ENCODE measurements around the gene CRYZL1.

CRYZL1 gene

DNA sequence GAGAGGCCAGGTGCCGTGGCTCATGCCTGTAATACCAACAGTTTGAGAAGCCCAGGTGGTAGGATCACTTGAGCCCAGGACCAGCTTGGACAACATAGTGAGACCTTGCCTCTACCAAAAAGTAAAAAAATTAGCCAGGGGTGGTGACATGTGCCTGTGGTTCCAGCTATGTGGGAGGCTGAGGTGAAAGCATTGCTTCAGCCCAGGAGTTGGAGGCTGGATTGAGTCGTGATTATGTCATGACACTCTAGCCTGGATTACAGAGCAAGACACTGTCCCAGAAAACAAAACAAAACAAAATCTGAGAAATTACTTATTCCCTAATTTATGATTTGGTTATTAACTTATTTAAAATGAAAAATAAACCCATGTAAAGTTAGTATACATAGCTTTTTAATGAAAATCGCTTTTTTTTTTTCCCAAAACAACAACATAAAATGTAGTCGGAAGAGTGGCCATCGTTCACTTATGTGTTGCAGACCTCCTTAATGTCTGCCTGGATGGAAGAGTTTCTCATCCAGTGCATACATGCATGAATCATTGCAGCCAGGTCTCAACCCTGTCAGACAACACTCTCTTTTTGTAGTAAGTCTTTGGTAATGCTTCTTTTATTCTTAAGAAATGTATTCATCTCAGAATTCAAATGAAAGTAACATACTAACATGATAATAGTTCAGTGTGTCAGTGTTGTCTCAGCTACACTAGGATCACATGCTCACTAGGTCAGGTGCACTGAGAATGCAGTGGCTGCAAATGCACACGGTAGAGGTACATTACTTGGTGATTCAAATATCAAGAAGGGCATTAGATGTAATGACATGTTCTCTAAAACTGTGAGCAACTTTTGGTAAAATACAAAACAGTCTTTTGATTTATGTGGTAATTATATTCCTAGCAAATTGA, 28.8 kb upstream of the CRYZL1 start:
- H3K9me3 Mint-ChIP-seq = no peaks in the 10 kb centered on the region
- no peak overlapping the region for H3K4me3 Mint-ChIP-seq
- no peaks in the 10 kb centered on the region for H3K27me3 Mint-ChIP-seq
- no peaks in the 10 kb centered on the region for H3K36me3 Mint-ChIP-seq (ENCODE audit: low read depth)
- H3K4me1 Mint-ChIP-seq (ENCODE audit: low read depth) = peaks cover 39% of the 10 kb centered on the region
- intact Hi-C loops (cut with micrococcal nuclease) = no loop called here
- no peak overlapping the region for H3K27ac Mint-ChIP-seq

DNA sequence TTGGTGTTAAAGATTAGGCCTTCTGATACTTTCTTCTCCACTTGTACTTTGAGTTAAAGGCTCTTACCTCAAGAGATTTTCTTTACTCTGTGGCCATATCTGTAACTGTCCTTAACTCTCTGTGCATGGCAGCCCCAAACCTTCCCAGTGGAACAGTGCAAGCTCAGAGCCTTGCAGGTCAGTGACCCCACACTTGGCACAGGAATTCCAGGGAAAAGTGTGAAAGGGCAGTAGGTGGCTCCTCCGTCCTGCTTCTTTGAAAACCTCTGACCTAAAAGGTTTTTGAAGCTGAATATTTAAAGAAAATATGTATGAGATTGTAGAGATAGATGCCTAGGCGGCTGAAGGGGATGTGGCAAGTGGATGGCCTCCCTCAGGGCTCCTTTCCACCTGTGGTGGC, 27.1 kb upstream of the CRYZL1 start:
- intact Hi-C loops (cut with micrococcal nuclease) = no loop called here
- Mint-ChIP-seq H3K27me3 (no peaks in the 10 kb centered on the region), H3K4me1 (ENCODE audit: low read depth) (peaks cover 35% of the 10 kb centered on the region), H3K9me3 (no peaks in the 10 kb centered on the region), H3K36me3 (ENCODE audit: low read depth) (no peaks in the 10 kb centered on the region), H3K27ac (peak overlapping the region; percentile 64), H3K4me3 (no peak overlapping the region)

DNA sequence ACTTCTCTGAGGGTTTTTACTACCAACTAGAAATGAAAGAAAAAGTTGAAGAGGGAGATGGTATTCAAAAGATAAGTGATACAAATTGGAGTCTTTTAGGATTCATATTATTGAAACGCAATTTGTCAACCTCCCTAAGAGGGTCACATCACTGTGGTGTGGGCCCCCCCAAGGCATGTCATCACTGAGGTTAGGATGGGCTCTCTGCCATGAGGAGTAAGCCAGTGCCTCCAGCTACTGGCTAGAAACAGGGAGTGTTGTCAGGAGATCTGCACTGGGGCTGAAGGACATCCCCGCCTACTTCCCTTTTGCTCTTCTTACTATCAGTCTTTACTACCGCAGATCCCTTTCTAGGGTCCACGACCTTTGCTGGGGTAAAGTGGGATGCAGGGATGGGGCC, 26.6 kb upstream of the CRYZL1 start:
- Mint-ChIP-seq H3K4me1 (ENCODE audit: low read depth) (peaks cover 33% of the 10 kb centered on the region), H3K4me3 (no peak overlapping the region), H3K27me3 (no peaks in the 10 kb centered on the region), H3K9me3 (no peaks in the 10 kb centered on the region), H3K27ac (peak overlapping the region; percentile 64), H3K36me3 (ENCODE audit: low read depth) (no peaks in the 10 kb centered on the region)
- intact Hi-C loops (cut with micrococcal nuclease) = no loop called here

DNA sequence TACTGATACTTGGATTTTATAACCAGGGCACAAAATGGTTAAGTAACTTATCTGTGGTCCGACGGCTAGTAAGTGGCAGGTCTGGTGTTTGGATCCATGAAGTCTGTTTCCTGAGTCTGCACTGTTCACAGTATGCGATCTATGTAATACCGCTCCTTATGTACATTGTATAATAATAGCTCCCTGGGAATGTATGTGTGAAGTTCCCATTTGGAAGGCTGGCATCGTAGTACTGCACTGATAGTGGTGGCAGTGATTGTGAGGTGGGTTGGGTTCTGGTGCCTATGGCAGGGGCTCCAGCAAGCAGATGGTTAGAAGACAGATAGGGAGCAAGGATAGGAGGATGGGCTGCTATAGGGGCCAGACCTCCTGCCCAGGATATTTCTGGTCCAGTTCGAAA, 26.1 kb upstream of the CRYZL1 start:
- Mint-ChIP-seq H3K27ac (peak overlapping the region; percentile 64), H3K4me3 (no peak overlapping the region), H3K4me1 (ENCODE audit: low read depth) (peaks cover 27% of the 10 kb centered on the region), H3K9me3 (no peaks in the 10 kb centered on the region), H3K27me3 (no peaks in the 10 kb centered on the region), H3K36me3 (ENCODE audit: low read depth) (no peaks in the 10 kb centered on the region)
- intact Hi-C loops (cut with micrococcal nuclease) = no loop called here

DNA sequence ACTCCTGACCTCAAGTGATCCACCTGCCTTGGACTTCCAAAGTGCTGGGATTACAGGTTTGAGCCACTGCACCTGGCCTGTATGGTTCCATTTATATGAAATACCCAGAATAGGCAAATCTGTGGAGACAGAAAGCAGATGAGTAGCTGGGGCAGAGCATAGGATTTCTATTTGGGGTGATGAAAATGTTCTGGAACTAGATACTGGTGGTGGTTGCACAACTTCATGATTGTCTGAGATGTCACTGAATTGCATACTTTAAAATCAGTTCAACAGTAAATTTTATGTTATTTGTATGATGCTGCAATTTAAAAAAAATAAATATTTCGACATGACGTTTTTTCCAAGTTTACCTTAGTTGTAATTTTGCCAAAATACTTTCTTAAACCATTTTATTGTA, 24.6 kb upstream of the CRYZL1 start:
- peaks cover 31% of the 10 kb centered on the region for H3K4me1 Mint-ChIP-seq (ENCODE audit: low read depth)
- H3K4me3 Mint-ChIP-seq = no peak overlapping the region
- no peak overlapping the region for H3K27ac Mint-ChIP-seq
- H3K27me3 Mint-ChIP-seq = no peaks in the 10 kb centered on the region
- no peaks in the 10 kb centered on the region for H3K36me3 Mint-ChIP-seq (ENCODE audit: low read depth)
- peaks cover 5% of the 10 kb centered on the region for H3K9me3 Mint-ChIP-seq
- intact Hi-C loops (cut with micrococcal nuclease) = no loop called here

DNA sequence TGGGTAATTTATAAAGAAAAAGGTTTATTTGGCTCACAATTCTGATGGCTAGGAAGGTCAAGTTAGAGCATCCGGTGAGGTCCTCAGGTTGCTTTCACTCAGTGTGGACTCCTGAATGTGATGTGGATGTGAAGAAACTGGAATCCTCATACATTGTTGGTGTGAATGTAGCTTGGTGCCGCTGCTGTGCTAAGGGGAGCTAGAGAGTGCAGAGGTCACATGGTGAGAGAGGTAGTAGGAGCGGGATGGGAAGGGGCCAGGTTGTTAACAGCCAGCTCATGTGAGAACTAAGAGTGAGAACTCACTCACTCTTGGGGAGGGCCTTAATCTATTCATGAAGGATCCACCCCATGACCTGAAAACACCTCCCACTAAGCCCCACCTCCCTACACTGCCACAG, 22.6 kb upstream of the CRYZL1 start:
- Mint-ChIP-seq H3K36me3 (ENCODE audit: low read depth) (no peaks in the 10 kb centered on the region), H3K27me3 (no peaks in the 10 kb centered on the region), H3K4me1 (ENCODE audit: low read depth) (peaks cover 32% of the 10 kb centered on the region), H3K27ac (no peak overlapping the region), H3K9me3 (peaks cover 9% of the 10 kb centered on the region), H3K4me3 (no peak overlapping the region)
- intact Hi-C loops (cut with micrococcal nuclease) = no loop called here

DNA sequence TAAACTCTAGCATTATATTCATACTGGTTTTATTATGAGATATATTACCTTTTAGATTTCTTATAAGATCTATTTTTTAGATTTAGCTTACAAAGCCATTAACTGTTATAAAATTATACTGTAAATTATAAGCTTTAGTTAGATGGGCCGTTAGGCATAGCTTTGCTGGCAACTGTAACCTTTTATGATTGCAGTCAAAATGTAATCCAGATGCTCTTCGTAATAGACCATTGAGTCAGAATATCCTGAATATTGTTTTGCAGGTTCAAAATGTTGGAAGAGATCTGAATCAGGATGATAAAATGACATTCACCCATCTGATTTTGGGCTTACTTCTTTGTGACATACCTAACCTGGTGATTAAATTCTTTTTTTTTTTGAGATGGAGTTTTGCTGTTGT, 21.7 kb upstream of the CRYZL1 start:
- Mint-ChIP-seq H3K27ac (no peak overlapping the region), H3K4me1 (ENCODE audit: low read depth) (peaks cover 33% of the 10 kb centered on the region), H3K27me3 (no peaks in the 10 kb centered on the region), H3K36me3 (ENCODE audit: low read depth) (no peaks in the 10 kb centered on the region), H3K9me3 (peaks cover 9% of the 10 kb centered on the region), H3K4me3 (no peak overlapping the region)
- intact Hi-C loops (cut with micrococcal nuclease) = no loop called here

DNA sequence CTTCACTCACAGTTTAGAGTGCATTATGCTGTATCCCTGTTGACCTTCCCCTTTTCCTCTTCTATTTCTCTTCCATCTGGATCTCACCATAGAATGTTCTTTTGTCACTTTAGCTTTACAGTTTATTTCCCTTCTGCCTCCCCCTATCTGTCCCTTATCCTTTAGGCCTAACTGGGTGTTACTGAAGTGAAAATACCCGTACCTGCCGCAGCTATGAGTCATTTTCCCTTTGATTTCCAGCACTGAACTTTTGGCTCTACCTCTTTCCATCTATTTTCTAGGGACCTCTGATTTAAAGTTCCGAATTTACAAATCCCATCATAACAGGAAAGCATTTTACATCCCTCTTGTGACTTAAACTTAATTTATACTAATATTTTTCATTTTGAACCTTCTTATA, 20.5 kb upstream of the CRYZL1 start:
- Mint-ChIP-seq H3K27me3 (no peaks in the 10 kb centered on the region), H3K4me3 (no peak overlapping the region), H3K27ac (no peak overlapping the region), H3K36me3 (ENCODE audit: low read depth) (no peaks in the 10 kb centered on the region), H3K4me1 (ENCODE audit: low read depth) (peaks cover 31% of the 10 kb centered on the region), H3K9me3 (peaks cover 9% of the 10 kb centered on the region)
- intact Hi-C loops (cut with micrococcal nuclease) = no loop called here

DNA sequence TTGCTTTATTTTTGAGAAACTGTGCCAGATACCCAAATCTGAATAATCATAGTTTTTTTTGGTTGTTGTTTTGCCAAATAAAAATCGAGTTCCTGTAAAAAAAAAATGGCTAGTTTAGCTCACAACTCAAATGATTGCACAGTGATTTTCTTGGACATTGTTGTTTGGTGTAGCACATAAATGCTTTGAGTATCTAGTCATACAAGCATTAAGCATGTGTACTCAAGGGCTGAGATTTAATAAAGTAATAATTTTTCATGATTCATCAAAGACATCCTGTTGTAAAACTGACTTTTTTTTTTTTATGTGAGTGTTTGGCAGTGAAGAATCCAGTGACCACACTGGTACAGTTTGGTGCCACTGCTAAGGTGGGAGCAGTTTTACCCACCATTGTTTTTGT, 19.6 kb upstream of the CRYZL1 start:
- Mint-ChIP-seq H3K27me3 (no peaks in the 10 kb centered on the region), H3K4me3 (no peak overlapping the region), H3K27ac (no peak overlapping the region), H3K4me1 (ENCODE audit: low read depth) (peaks cover 37% of the 10 kb centered on the region), H3K36me3 (ENCODE audit: low read depth) (no peaks in the 10 kb centered on the region), H3K9me3 (peaks cover 9% of the 10 kb centered on the region)
- intact Hi-C loops (cut with micrococcal nuclease) = no loop called here

DNA sequence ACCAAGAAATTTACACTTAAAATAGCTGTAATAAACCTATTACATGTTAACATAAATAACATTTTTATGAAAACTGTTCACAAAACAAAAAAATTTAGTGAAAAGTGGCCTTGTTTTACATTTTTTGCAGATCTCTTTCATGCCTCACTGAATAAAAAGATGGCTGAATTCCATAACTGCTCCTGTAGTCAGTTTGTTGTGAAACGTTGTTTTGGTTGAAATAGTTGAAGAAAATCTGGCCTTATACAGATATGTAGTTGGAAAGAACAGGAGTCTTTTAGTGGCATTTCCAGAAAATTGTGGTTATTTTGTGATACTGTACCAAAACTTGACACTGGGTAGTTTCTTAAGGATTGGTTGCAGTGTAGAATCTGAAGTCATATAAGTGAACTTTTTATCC, 18.9 kb upstream of the CRYZL1 start:
- no peaks in the 10 kb centered on the region for H3K36me3 Mint-ChIP-seq (ENCODE audit: low read depth)
- intact Hi-C loops (cut with micrococcal nuclease) = no loop called here
- H3K27me3 Mint-ChIP-seq = no peaks in the 10 kb centered on the region
- peaks cover 44% of the 10 kb centered on the region for H3K4me1 Mint-ChIP-seq (ENCODE audit: low read depth)
- peak overlapping the region; percentile 4 for H3K27ac Mint-ChIP-seq
- peaks cover 9% of the 10 kb centered on the region for H3K9me3 Mint-ChIP-seq
- H3K4me3 Mint-ChIP-seq = no peak overlapping the region

DNA sequence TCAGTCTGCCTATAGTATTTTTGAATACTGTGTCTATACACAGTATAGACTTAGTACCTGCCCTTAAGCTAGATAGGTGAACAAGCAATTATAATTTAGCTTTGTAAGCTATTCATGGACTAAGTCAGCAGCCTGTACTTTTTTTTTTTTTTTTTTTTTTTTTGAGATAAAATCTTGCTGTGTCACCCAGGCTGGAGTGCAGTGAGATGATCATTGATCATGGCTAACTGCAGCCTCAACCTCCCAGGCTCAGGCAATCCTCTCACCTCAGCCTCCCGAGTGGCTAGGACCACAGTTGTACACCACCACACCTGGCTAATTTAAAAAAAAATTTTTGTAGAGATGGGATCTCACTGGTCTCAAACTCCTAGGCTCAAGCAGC, 18.0 kb upstream of the CRYZL1 start:
- no peak overlapping the region for H3K4me3 Mint-ChIP-seq
- peaks cover 53% of the 10 kb centered on the region for H3K4me1 Mint-ChIP-seq (ENCODE audit: low read depth)
- intact Hi-C loops (cut with micrococcal nuclease) = no loop called here
- H3K27ac Mint-ChIP-seq = peak overlapping the region; percentile 4
- no peaks in the 10 kb centered on the region for H3K27me3 Mint-ChIP-seq
- H3K9me3 Mint-ChIP-seq = peaks cover 9% of the 10 kb centered on the region
- peaks cover under 1% of the 10 kb centered on the region for H3K36me3 Mint-ChIP-seq (ENCODE audit: low read depth)

DNA sequence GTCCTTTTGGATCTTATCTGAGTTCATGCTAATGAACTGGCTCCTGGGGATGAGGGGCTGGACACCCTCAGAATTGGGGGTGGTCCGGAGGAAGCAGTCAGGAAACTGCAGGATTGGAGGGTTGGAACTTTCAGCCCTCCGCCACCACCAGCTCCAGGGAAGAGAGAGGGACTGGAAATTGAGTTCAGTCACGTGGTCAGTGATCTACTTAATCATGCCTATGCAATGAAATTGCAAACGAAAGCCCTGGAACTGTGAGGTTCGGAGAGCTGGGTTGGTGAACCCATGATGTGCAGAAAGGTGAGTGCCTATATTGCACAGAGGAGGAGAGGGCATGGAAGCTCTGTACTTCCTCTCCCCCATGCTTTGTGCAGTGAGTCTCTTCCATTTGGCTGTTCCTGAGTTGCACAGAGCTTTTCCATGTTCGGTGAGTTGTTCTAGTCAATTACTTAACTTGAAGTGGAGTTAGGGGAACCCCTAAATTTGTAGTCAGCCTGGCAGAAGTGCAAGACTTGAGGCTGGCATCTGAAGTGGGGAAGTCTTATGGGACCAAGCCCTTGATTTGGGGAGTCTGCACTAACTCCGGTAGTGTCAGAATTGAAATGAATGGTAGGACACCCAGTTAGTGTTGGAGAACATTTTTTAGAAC, 17.5 kb upstream of the CRYZL1 start:
- intact Hi-C loops (cut with micrococcal nuclease) = no loop called here
- Mint-ChIP-seq H3K36me3 (ENCODE audit: low read depth) (peaks cover 6% of the 10 kb centered on the region), H3K4me1 (ENCODE audit: low read depth) (peaks cover 58% of the 10 kb centered on the region), H3K27ac (peak overlapping the region; percentile 4), H3K4me3 (no peak overlapping the region), H3K27me3 (no peaks in the 10 kb centered on the region), H3K9me3 (peaks cover 9% of the 10 kb centered on the region)

DNA sequence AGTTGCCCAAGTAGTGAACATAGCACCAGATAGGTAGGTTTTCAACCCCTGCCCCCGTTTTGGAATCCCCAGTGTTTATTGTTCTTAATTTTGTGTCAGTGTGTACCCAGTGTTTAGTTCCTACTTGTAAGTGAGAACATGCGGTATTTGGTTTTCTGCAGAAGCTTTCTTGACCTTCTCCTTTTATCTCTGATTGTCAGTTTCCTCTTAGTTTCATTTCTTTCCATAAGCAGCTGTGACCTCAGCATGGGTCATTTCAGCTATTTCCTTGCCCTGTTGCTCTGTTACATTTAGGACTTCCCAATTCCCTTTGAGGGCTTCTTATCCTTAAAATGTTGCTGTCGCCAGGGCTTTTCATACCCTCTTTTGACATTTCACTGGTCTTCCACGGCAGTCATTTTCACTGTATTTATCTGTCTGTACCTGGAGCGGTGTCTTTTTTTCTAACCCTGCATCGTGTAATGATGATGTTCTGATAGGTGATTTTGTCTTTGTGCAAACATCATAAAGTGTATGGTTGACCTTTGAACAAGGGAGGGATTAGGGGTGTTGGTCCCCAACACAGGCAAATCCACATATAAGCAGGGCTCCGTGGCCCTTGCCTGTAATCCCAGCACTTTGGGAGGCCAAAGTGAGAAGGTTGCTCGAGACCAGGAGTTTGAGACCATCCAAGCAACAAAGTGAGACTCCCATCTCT, 15.7 kb upstream of the CRYZL1 start:
- Mint-ChIP-seq H3K4me1 (ENCODE audit: low read depth) (peaks cover 63% of the 10 kb centered on the region), H3K27me3 (no peaks in the 10 kb centered on the region), H3K4me3 (peak overlapping the region; percentile 54), H3K27ac (peak overlapping the region; percentile 84), H3K9me3 (peaks cover 9% of the 10 kb centered on the region), H3K36me3 (ENCODE audit: low read depth) (peaks cover 11% of the 10 kb centered on the region)
- intact Hi-C loops (cut with micrococcal nuclease) = loop anchor here (2.0 kb wide), 1 partner anchor 14 kb away; the partner anchor contains the start of gene ITSN1

DNA sequence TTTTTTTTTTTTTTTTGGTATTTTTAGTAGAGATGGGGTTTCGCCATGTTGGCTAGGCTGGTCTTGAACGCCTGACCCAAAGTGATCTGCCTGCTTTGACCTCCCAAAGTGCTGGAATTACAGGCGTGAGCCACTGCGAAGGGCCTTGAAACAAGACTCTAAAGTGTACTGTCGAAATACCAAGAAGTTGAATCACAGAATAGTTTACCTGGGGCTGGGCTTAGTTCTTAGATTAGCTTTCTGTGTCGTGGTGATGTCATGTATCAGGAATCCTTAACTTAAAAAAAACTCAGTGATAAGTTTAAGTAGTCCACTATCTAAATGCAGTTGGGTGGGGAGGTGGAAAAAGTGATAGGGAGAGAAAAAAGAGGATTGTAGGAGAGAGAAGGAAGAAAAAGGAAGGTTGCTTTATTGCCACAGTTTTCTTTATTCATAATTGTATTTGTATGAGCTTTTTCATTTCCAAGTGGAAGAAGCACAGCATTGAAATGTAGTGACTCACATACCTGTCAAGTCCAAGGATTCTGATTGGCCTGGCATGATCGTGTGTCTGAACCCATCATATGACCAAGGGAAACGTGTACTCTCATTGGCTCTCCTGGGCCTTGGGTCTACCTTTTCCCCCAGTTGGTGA, 14.2 kb upstream of the CRYZL1 start:
- Mint-ChIP-seq H3K27ac (peak overlapping the region; percentile 84), H3K27me3 (no peaks in the 10 kb centered on the region), H3K36me3 (ENCODE audit: low read depth) (peaks cover 11% of the 10 kb centered on the region), H3K4me3 (no peak overlapping the region), H3K9me3 (no peaks in the 10 kb centered on the region), H3K4me1 (ENCODE audit: low read depth) (peaks cover 64% of the 10 kb centered on the region)
- intact Hi-C loops (cut with micrococcal nuclease) = loop anchor here (2.0 kb wide), 1 partner anchor 13 kb away; the partner anchor contains the start of gene ITSN1

Measured in dendritic cell treated with granulocyte-macrophage colony-stimulating factor and Interleukin-4, amounts not matched to agents 40 ng/mL and 50 ng/mL, for 4 days (primary cell).